ENCODE data around the gene PRRT3. TPM values are rescaled to one million over a fixed set of nuclear protein-coding genes. Genes with fewer than 3 reads are reported as not detected.
"Not testable (repeated sequence)": the region's sequence is repeated elsewhere in the genome, so short reads cannot be mapped to it uniquely, and the experiment has no call there.

PRRT3 gene
- total and polyA plus RNA-seq, 7 experiments from 2014 or later, result 5.1 to 10.8 (median 7.7) TPM

- Histone ChIP-seq H3K27me3 (ENCODE audit: control insufficient read depth in 2 of 2, insufficient read depth in 2 of 2, low read length in 2 of 2) (no peaks in the 10 kb centered on the region), H3K9me3 (ENCODE audit: control insufficient read depth in 2 of 3, low read length in 3 of 3) (no peaks in the 10 kb centered on the region), H3K4me1 (ENCODE audit: control insufficient read depth in 2 of 2, insufficient read depth in 2 of 2, low read length in 2 of 2) (no peaks in the 10 kb centered on the region), H3K36me3 (ENCODE audit: control insufficient read depth in 2 of 3, insufficient read depth in 3 of 3, low read length in 3 of 3) (peaks cover 0 to 39% (median 0%) of the 10 kb centered on the region in 3 experiments), H3K4me3 (ENCODE audit: low read length) (no peak overlapping the region), H3K27ac (ENCODE audit: low read depth, low read length) (no peak overlapping the region)
- intact Hi-C loops (cut with micrococcal nuclease), result no loop called here
- peaks cover 0 to 6% (median 0%) of the 10 kb centered on the region in 5 donors for H3K36me3 Mint-ChIP-seq
- ChIA-PET POLR2A (interaction anchor here (0.9 to 2.2 kb wide), 2 partner anchors 9 to 11 kb away, joined by 3 to 12 read pairs; partner anchors contain the start of gene CRELD1), CTCF (interaction anchor here (4.1 kb wide), 1 partner anchor 11 kb away, joined by 35 read pairs; the partner anchor contains the start of gene CRELD1)
- ATAC-seq (no peak), DNase-seq (no peak)
- peaks cover 0 to 8% (median 0%) of the 10 kb centered on the region in 7 donors for H3K4me1 Mint-ChIP-seq
- peak overlapping the region in 2 of 9 donors; percentile 17 to 23 for H3K27ac Mint-ChIP-seq
- H3K9me3 Mint-ChIP-seq, result no peaks in the 10 kb centered on the region
- no peaks in the 10 kb centered on the region for H3K27me3 Mint-ChIP-seq
- H3K4me3 Mint-ChIP-seq, result no peak overlapping the region
Observed at GRCh38 chr3:9944271-9944670, 7.9 kb downstream of the PRRT3 start.

GRCh38 chr3:9942934-9943690 lies 9.1 kb downstream of the PRRT3 start:
- ATAC-seq, result no peak
- Mint-ChIP-seq H3K27me3 (no peaks in the 10 kb centered on the region), H3K9me3 (no peaks in the 10 kb centered on the region), H3K4me1 (peaks cover 0 to 8% (median 0%) of the 10 kb centered on the region in 7 donors), H3K27ac (peak overlapping the region in 2 of 9 donors; percentile 69 to 73), H3K4me3 (peak overlapping the region in 1 of 10 donors; percentile 17), H3K36me3 (peaks cover 0 to 6% (median 0%) of the 10 kb centered on the region in 5 donors)
- Histone ChIP-seq H3K4me1 (ENCODE audit: control insufficient read depth in 2 of 2, insufficient read depth in 2 of 2, low read length in 2 of 2) (no peaks in the 10 kb centered on the region), H3K9me3 (ENCODE audit: control insufficient read depth in 2 of 3, low read length in 3 of 3) (no peaks in the 10 kb centered on the region), H3K27me3 (ENCODE audit: control insufficient read depth in 2 of 2, insufficient read depth in 2 of 2, low read length in 2 of 2) (no peaks in the 10 kb centered on the region), H3K36me3 (ENCODE audit: control insufficient read depth in 2 of 3, insufficient read depth in 3 of 3, low read length in 3 of 3) (peaks cover 0 to 34% (median 0%) of the 10 kb centered on the region in 3 experiments), H3K27ac (ENCODE audit: low read depth, low read length) (no peak overlapping the region), H3K4me3 (ENCODE audit: low read length) (no peak overlapping the region)
- DNase-seq, result no peak
- intact Hi-C loops (cut with micrococcal nuclease), result no loop called here
- ChIA-PET POLR2A (interaction anchor here (0.8 to 2.4 kb wide), 3 partner anchors 10 to 18 kb away, joined by 3 to 12 read pairs (median 12); partner anchors contain the start of gene CRELD1), CTCF (interaction anchor here (0.6 kb wide), 1 partner anchor 112 kb away, joined by 3 read pairs; no protein-coding TSS in a partner anchor)

- no peak for ATAC-seq
- no peak for DNase-seq
- CTCF ChIA-PET, result interaction anchor here (0.7 kb wide), 1 partner anchor 215 kb away, joined by 3 read pairs; no protein-coding TSS in a partner anchor
- no peaks in the 10 kb centered on the region for H3K27me3 Mint-ChIP-seq
- Histone ChIP-seq H3K4me3 (ENCODE audit: low read length) (no peak overlapping the region), H3K36me3 (ENCODE audit: control insufficient read depth in 2 of 3, insufficient read depth in 3 of 3, low read length in 3 of 3) (peaks cover 0 to 44% (median 0%) of the 10 kb centered on the region in 3 experiments), H3K27me3 (ENCODE audit: control insufficient read depth in 2 of 2, insufficient read depth in 2 of 2, low read length in 2 of 2) (no peaks in the 10 kb centered on the region), H3K27ac (ENCODE audit: low read depth, low read length) (no peak overlapping the region), H3K4me1 (ENCODE audit: control insufficient read depth in 2 of 2, insufficient read depth in 2 of 2, low read length in 2 of 2) (no peaks in the 10 kb centered on the region), H3K9me3 (ENCODE audit: control insufficient read depth in 2 of 3, low read length in 3 of 3) (no peaks in the 10 kb centered on the region)
- no peak overlapping the region for H3K4me3 Mint-ChIP-seq
- peaks cover 0 to 8% (median 0%) of the 10 kb centered on the region in 5 donors for H3K36me3 Mint-ChIP-seq
- H3K9me3 Mint-ChIP-seq, result no peaks in the 10 kb centered on the region
- POLR2A ChIA-PET, result interaction anchor here (0.8 to 2.4 kb wide), 2 partner anchors 9 to 17 kb away, joined by 3 to 12 read pairs; partner anchors contain the start of gene CRELD1
- peak overlapping the region in 2 of 9 donors; percentile 8 to 25 for H3K27ac Mint-ChIP-seq
- H3K4me1 Mint-ChIP-seq, result peaks cover 0 to 8% (median 3%) of the 10 kb centered on the region in 7 donors
- intact Hi-C loops (cut with micrococcal nuclease), result no loop called here
Observed at GRCh38 chr3:9942164-9942563, 10.0 kb downstream of the PRRT3 start.

- CTCF ChIA-PET, result no interaction called here
- intact Hi-C loops (cut with micrococcal nuclease), result no loop called here
- Histone ChIP-seq H3K27ac (ENCODE audit: low read depth, low read length) (no peak overlapping the region), H3K4me1 (ENCODE audit: control insufficient read depth in 2 of 2, insufficient read depth in 2 of 2, low read length in 2 of 2) (peaks cover 0 to 3% of the 10 kb centered on the region in 2 donors), H3K9me3 (ENCODE audit: control insufficient read depth in 2 of 3, low read length in 3 of 3) (no peaks in the 10 kb centered on the region), H3K4me3 (ENCODE audit: low read length) (no peak overlapping the region), H3K27me3 (ENCODE audit: control insufficient read depth in 2 of 2, insufficient read depth in 2 of 2, low read length in 2 of 2) (no peaks in the 10 kb centered on the region), H3K36me3 (ENCODE audit: control insufficient read depth in 2 of 3, insufficient read depth in 3 of 3, low read length in 3 of 3) (peaks cover 0 to 49% (median 3%) of the 10 kb centered on the region in 3 experiments)
- POLR2A ChIA-PET, result interaction anchor here (2.4 kb wide), 1 partner anchor 8 kb away, joined by 12 read pairs; the partner anchor contains the start of gene CRELD1
- H3K4me1 Mint-ChIP-seq, result peaks cover under 1 to 15% (median 6%) of the 10 kb centered on the region in 7 donors
- ATAC-seq (no peak), DNase-seq (no peak)
- peak overlapping the region in 1 of 9 donors; percentile 32 for H3K27ac Mint-ChIP-seq
- peaks cover 0 to 10% (median 4%) of the 10 kb centered on the region in 5 donors for H3K36me3 Mint-ChIP-seq
- no peaks in the 10 kb centered on the region for H3K27me3 Mint-ChIP-seq
- no peak overlapping the region for H3K4me3 Mint-ChIP-seq
- no peaks in the 10 kb centered on the region for H3K9me3 Mint-ChIP-seq
Observed at GRCh38 chr3:9940746-9941145, 11.5 kb downstream of the PRRT3 start.

- H3K27ac Mint-ChIP-seq; H3K27me3 ChIP-seq (ENCODE audit: control insufficient read depth in 2 of 2, insufficient read depth in 2 of 2, low read length in 2 of 2); H3K27ac ChIP-seq (ENCODE audit: low read depth, low read length); CTCF ChIA-PET; H3K4me3 ChIP-seq (ENCODE audit: low read length); H3K4me3 Mint-ChIP-seq; H3K9me3 Mint-ChIP-seq; POLR2A ChIA-PET; ATAC-seq; H3K27me3 Mint-ChIP-seq; DNase-seq; H3K9me3 ChIP-seq (ENCODE audit: control insufficient read depth in 2 of 3, low read length in 3 of 3): not testable (repeated sequence)
- H3K4me1 Mint-ChIP-seq, result peaks cover 9 to 23% (median 15%) of the 10 kb centered on the region in 7 donors
- intact Hi-C loops (cut with micrococcal nuclease), result loop anchor here in 1 of 2 donors (10.0 kb wide), 2 partner anchors 295 to 575 kb away; partner anchors contain the start of genes MTMR14 and THUMPD3
- Histone ChIP-seq H3K4me1 (ENCODE audit: control insufficient read depth in 2 of 2, insufficient read depth in 2 of 2, low read length in 2 of 2) (peaks cover 6 to 11% of the 10 kb centered on the region in 2 donors), H3K36me3 (ENCODE audit: control insufficient read depth in 2 of 3, insufficient read depth in 3 of 3, low read length in 3 of 3) (peaks cover 0 to 49% (median 4%) of the 10 kb centered on the region in 3 experiments)
- peaks cover 0 to 11% (median 4%) of the 10 kb centered on the region in 5 donors for H3K36me3 Mint-ChIP-seq
Observed at GRCh38 chr3:9939906-9940305, 12.3 kb downstream of the PRRT3 start.

GRCh38 chr3:9938966-9939365 lies 13.2 kb downstream of the PRRT3 start:
- no peaks in the 10 kb centered on the region for H3K9me3 Mint-ChIP-seq
- no peak overlapping the region for H3K27ac Mint-ChIP-seq
- Histone ChIP-seq H3K4me3 (ENCODE audit: low read length) (no peak overlapping the region), H3K9me3 (ENCODE audit: control insufficient read depth in 2 of 3, low read length in 3 of 3) (no peaks in the 10 kb centered on the region), H3K27me3 (ENCODE audit: control insufficient read depth in 2 of 2, insufficient read depth in 2 of 2, low read length in 2 of 2) (no peaks in the 10 kb centered on the region), H3K27ac (ENCODE audit: low read depth, low read length) (no peak overlapping the region), H3K4me1 (ENCODE audit: control insufficient read depth in 2 of 2, insufficient read depth in 2 of 2, low read length in 2 of 2) (peaks cover 16 to 20% of the 10 kb centered on the region in 2 donors), H3K36me3 (ENCODE audit: control insufficient read depth in 2 of 3, insufficient read depth in 3 of 3, low read length in 3 of 3) (peaks cover 0 to 42% (median 4%) of the 10 kb centered on the region in 3 experiments)
- POLR2A ChIA-PET, result no interaction called here
- no peak for ATAC-seq
- intact Hi-C loops (cut with micrococcal nuclease), result loop anchor here in 1 of 2 donors (10.0 kb wide), 2 partner anchors 294 to 574 kb away; partner anchors contain the start of genes MTMR14 and THUMPD3
- H3K4me1 Mint-ChIP-seq, result peaks cover 18 to 30% (median 23%) of the 10 kb centered on the region in 7 donors
- no peak for DNase-seq
- CTCF ChIA-PET, result interaction anchor here (0.7 kb wide), 1 partner anchor 108 kb away, joined by 4 read pairs; no protein-coding TSS in a partner anchor
- no peaks in the 10 kb centered on the region for H3K27me3 Mint-ChIP-seq
- no peak overlapping the region for H3K4me3 Mint-ChIP-seq
- peaks cover 0 to 12% (median 4%) of the 10 kb centered on the region in 5 donors for H3K36me3 Mint-ChIP-seq

All from naive thymus-derived CD4-positive, alpha-beta T cell (primary cell).